Astrocyte (in vitro differentiated cells and primary cell): ENCODE results near the gene ONECUT3.

Experiments
- EZH2 ChIP-seq: IDR thresholded peaks from 2 replicates; pipeline ENCODE4 v1.6.1; 2012; ENCODE audit warnings: mild to moderate bottlenecking, low read length, inconsistent platforms; ENCODE audit not compliant: insufficient read depth
- TF ChIP-seq, protein P1 (sequence below): IDR thresholded peaks from 2 replicates; pipeline ENCODE4 v1.5.1; 2011; ENCODE audit warnings: low read depth, mild to moderate bottlenecking, inconsistent platforms, low read length, moderate library complexity; ENCODE audit not compliant: insufficient read depth

DNA sequence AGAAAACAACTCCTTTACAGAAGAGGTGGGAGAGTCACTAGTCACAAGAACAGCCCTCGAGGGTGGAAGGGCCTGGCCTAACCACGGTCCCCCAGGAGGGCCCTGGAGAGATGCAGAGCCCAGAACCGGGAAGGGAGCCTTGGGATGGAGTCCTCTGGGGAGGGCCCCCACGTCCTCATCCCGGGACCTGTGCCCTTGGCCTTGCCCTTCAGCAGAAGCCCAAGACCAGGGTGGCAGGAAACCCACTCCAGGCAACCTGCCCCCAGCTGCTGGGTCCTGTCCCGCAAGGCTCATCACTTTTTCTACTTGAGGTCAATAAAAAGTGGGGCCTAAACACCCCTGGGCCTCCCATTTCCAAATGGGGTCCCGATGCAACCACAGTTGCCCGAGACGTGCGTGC is 61.1 kb downstream of the ONECUT3 start:
- TF ChIP-seq, protein P1, sequence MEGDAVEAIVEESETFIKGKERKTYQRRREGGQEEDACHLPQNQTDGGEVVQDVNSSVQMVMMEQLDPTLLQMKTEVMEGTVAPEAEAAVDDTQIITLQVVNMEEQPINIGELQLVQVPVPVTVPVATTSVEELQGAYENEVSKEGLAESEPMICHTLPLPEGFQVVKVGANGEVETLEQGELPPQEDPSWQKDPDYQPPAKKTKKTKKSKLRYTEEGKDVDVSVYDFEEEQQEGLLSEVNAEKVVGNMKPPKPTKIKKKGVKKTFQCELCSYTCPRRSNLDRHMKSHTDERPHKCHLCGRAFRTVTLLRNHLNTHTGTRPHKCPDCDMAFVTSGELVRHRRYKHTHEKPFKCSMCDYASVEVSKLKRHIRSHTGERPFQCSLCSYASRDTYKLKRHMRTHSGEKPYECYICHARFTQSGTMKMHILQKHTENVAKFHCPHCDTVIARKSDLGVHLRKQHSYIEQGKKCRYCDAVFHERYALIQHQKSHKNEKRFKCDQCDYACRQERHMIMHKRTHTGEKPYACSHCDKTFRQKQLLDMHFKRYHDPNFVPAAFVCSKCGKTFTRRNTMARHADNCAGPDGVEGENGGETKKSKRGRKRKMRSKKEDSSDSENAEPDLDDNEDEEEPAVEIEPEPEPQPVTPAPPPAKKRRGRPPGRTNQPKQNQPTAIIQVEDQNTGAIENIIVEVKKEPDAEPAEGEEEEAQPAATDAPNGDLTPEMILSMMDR = no peak
- no peak for TF ChIP-seq EZH2
